HCEC 1CT (cell line): Measurements from ENCODE around the gene OLA1.

ENCODE experiments used
- DNase-seq: peaks from one replicate; pipeline ENCODE4 v3.0.0-alpha.2; 2017

The OLA1 gene

GRCh38 chr2:174176898-174177297 lies 71.4 kb downstream of the OLA1 start:
- DNase-seq: peak; percentile 42

- no peak for DNase-seq
Observed at GRCh38 chr2:174174741-174175140, 73.6 kb downstream of the OLA1 start.

DNA sequence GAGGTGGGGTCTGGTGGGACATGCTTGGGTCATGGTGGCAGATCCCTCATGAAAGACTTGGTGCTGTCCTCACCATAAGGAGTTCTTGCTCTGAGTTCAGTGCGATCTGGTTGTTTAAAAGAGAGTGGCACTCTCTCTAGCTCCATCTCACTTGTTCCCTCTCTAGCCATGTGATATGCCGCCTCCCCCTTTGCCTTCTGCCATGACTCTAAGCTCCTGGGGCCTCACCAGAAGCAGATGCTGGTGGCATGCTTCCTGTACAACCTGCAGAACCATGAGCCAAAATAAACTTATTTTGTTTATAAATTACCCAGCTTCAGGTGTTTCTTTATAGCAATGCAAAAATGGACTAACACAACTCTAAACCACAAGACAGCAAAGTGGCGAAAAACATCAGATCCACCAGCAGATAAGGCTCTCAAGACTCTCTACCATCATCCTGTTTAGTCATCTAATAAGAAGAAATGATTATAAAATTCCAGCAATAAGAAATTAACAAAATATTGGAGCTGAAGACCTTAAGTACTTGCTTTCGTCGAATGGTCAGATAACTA lies 75.5 kb downstream of the OLA1 start:
- DNase-seq: no peak

DNA sequence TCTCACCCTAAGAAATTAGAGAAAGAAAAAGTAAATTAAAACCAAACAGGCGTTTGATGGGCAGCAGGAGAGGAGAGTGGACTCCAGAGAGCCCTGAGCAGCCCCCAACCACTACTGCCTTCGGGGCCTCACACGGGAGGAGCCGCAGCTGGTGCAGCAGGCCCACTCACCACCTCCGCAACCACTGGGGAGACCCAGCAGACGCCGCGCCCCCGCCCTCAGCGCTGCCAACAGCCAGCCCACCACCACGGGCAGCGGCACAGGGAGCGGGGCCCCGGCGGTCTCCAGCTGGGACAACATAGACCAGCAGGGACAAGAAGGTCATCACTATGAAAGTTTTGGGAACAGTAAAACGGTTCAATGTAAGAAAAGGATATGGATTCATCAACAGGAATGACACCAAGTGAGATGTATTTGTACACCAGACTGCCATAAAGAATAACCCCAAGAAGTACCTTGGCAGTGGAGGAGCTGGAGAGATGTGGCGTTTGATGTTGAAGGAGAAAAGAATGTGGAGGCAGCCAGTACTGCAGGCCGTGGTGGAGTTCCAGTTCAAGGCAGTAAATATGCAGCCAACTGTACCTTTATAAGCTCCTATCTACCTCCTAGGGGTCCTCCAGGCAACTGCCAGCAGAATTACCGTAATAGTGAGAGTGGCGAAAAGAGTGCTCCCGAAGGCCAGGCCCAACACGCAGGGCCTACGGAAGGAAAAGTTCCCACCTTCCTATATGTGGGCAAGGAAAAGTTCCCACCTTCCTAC lies 76.5 kb downstream of the OLA1 start:
- DNase-seq: no peak

GRCh38 chr2:174169372-174169771 lies 79.0 kb downstream of the OLA1 start:
- no peak for DNase-seq

GRCh38 chr2:174166261-174166660 lies 82.1 kb downstream of the OLA1 start:
- no peak for DNase-seq

GRCh38 chr2:174161490-174161889 lies 86.8 kb downstream of the OLA1 start:
- DNase-seq: no peak

- peak; percentile 61 for DNase-seq
Observed at GRCh38 chr2:174158003-174158402, 90.3 kb downstream of the OLA1 start.

GRCh38 chr2:174157053-174157452 lies 91.3 kb downstream of the OLA1 start:
- no peak for DNase-seq

GRCh38 chr2:174153757-174154680 lies 94.3 kb downstream of the OLA1 start:
- DNase-seq: peak; percentile 73

- DNase-seq: no peak
Observed at GRCh38 chr2:174149530-174149929, 98.8 kb downstream of the OLA1 start.

- no peak for DNase-seq
Observed at GRCh38 chr2:174148833-174149232, 99.5 kb downstream of the OLA1 start.

GRCh38 chr2:174145827-174146226 lies 102.5 kb downstream of the OLA1 start:
- DNase-seq: peak; percentile 33

GRCh38 chr2:174142290-174142689 lies 106.0 kb downstream of the OLA1 start:
- DNase-seq: no peak

GRCh38 chr2:174138161-174138560 lies 110.2 kb downstream of the OLA1 start:
- DNase-seq: no peak

DNA sequence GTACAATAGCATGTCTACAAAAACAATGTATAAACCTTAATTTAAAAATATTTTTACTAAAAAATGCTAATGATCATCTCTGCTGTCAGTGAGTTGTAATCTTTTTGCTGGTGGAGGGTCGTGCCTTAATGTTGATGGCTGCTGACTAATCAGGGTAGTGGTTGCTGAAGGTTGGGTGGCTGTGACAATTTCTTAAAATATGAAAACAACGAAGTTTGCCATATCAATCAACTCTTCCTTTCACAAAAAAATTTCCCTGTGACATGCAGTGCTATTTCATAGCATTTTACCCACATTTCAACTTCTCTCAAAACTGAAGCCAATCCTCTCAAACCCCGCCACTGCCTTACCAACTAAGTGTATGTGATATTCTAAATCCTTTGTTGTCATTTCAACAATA lies 112.4 kb downstream of the OLA1 start:
- no peak for DNase-seq

- no peak for DNase-seq
Observed at GRCh38 chr2:174125090-174125489, 123.2 kb downstream of the OLA1 start.

DNA sequence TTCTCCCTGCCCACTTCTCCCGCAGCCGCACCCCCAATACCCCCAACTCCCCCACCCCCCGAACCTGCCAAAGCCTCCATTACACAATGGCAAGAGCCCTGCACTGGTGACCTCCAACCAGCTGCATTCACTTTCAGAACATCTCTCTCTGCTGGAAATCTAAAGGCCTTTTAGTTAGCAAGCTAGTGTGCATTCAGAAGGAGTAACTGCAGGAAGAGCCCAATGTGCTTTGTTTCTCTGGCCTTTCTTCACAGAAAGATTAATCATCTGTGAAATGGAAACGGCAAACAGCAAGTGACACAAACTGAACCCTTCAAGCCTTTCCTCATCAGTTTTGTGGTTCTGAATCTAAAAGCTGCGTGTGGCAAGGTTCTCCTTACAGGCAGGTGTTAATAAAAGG lies 124.2 kb downstream of the OLA1 start:
- DNase-seq: no peak

- no peak for DNase-seq
Observed at GRCh38 chr2:174122185-174122584, 126.1 kb downstream of the OLA1 start.

- DNase-seq: no peak
Observed at GRCh38 chr2:174121612-174122011, 126.7 kb downstream of the OLA1 start.

DNA sequence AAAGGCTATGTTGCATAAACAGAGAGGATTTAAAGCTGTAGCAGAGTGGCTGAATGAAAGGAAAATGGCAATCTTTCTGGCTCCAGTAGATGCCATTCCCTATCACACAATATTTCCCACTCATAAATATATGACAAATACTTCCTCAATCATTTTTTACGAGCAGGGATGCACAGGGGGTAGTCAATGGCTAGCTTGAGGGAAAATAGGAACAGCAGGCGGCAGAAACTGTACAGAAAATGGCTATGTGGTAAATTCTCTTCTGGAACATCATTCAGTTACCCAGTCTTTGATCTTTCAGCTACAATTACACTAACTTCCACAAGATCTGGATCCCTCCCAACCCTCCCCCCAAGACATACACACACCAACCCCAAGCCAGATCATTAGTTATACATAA lies 127.2 kb downstream of the OLA1 start:
- DNase-seq: no peak

DNA sequence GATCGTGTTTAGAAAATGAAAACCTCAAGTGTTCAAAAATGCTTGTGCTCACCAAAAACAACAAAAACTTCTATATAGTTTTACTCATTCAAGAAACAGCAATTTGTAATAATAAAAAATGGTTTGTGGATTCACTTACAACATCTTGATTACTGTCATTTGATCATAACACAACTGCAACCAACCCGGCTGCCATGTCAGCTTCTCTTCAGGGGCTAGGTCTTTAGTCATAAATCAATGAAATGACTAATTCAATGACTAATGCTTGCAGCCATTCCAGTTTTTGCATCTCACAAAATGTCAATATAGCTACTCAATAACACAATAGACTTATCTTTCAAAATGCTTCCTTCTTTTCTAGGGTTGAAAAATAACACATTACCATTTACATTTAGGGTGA lies 128.0 kb downstream of the OLA1 start:
- DNase-seq: peak; percentile 81
